Thyroid gland (tissue), 4 donors: ENCODE measurements around the gene KLRC2.
"Not testable (repeated sequence)": the region's sequence is repeated elsewhere in the genome, so short reads cannot be mapped to it uniquely, and the experiment has no call there.

Experiments
- POLR2A ChIP-seq, 2 donors: fragments of 450-650 bp; IDR thresholded peaks; one replicate each; pipeline ENCODE4 v1.6.1; 2017; ENCODE audit warnings: antibody characterized with exemption in 2 of 2, mild to moderate bottlenecking in 2 of 2, moderate library complexity in 1 of 2
- TF ChIP-seq, protein P1 (sequence below), 6 experiments: fragments of 200-600 bp in 3 of 6; fragments of 450-650 bp in 3 of 6; sonication (generic) in 3 of 6; IDR thresholded peaks; one replicate each; pipeline ENCODE4 v1.5.1; 2016 to 2019; ENCODE audit warnings: antibody characterized with exemption in 6 of 6, mild to moderate bottlenecking in 2 of 6, inconsistent platforms in 1 of 6, moderate library complexity in 1 of 6

DNA sequence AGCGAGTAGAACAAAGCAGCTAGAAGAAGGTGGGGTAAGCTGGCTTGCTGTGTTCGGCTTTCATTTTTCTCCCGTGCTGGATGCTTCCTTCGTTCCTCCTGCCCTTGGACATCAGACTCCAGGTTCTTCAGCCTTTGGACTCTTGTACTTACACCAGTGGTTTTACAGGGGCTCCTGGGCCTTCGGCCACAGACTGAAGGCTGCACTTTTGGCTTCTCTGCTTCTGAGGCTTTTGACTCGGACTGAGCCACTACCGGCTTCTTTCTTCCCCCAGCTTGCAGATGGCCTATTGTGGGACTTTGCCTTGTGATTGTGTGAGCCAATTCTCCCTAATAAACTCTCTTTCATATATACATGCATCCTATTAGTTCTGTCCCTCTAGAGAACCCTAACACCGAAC, 9.9 kb downstream of the KLRC2 start:
- TF ChIP-seq, protein P1, sequence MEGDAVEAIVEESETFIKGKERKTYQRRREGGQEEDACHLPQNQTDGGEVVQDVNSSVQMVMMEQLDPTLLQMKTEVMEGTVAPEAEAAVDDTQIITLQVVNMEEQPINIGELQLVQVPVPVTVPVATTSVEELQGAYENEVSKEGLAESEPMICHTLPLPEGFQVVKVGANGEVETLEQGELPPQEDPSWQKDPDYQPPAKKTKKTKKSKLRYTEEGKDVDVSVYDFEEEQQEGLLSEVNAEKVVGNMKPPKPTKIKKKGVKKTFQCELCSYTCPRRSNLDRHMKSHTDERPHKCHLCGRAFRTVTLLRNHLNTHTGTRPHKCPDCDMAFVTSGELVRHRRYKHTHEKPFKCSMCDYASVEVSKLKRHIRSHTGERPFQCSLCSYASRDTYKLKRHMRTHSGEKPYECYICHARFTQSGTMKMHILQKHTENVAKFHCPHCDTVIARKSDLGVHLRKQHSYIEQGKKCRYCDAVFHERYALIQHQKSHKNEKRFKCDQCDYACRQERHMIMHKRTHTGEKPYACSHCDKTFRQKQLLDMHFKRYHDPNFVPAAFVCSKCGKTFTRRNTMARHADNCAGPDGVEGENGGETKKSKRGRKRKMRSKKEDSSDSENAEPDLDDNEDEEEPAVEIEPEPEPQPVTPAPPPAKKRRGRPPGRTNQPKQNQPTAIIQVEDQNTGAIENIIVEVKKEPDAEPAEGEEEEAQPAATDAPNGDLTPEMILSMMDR (IDR thresholded peaks at IDR 0.05): not testable (repeated sequence)
- TF ChIP-seq POLR2A (IDR thresholded peaks at IDR 0.05): not testable (repeated sequence)
